Skeletal muscle cell (primary cell): Measurements from ENCODE around the gene EBI3.
A peak's percentile ranks its signal among the peaks of the same experiment; 100 is the strongest.
"Not testable (repeated sequence)": the region's sequence is repeated elsewhere in the genome, so short reads cannot be mapped to it uniquely, and the experiment has no call there.

Experiments
- DNase-seq: peaks from one replicate; pipeline ENCODE4 v3.0.0-alpha.2; 2010; ENCODE audit warnings: low read depth
- H3K4me3 ChIP-seq: 2 replicates; pipeline ENCODE4 v1.5.1; 2011; ENCODE audit warnings: low read depth, mild to moderate bottlenecking, control low read depth, low read length, moderate library complexity

Gene EBI3

DNA sequence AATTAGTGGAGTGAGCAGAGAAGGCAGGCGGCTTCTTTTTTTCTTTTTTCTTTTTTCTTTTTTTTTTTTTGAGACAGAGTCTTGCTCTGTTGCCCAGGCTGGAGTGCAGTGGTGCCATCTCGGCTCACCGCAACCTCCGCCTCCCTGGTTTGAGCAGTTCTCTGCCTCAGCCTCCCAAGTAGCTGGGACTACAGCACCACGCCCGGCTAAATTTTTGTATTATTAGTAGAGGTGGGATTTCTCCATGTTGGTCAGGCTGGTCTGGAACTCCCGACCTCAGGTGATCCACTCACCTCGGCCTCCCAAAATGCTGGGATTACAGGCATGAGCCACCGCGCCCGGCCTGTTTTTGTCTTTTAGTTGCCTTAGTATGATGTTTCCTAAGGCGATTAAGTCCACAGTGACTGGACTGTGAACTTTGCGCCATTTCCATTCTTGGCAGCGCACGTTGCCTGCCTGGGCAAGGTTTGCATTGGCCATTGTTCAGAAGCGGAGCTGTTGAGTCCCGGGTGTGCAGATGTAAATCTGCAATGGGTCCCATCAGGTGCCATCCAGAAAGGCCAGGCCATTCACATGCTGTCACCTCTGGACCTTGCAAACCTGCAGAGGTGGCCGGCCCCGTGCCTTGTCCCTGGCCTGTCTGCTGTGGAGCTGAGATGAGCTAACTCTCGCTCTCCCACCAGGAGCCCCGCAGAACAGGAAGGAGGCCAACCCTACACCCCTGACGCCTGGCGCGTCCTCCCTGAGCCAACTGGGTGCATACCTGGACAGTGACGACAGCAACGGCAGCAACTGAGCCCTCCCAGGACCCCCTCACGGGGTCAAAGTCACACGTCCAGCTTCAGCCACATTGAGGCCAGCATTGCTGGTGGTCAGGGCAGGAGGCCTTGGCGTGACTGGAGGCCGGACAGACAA lies 38.8 kb downstream of the EBI3 start:
- DNase-seq = no peak
- no peak overlapping the region for H3K4me3 ChIP-seq

DNA sequence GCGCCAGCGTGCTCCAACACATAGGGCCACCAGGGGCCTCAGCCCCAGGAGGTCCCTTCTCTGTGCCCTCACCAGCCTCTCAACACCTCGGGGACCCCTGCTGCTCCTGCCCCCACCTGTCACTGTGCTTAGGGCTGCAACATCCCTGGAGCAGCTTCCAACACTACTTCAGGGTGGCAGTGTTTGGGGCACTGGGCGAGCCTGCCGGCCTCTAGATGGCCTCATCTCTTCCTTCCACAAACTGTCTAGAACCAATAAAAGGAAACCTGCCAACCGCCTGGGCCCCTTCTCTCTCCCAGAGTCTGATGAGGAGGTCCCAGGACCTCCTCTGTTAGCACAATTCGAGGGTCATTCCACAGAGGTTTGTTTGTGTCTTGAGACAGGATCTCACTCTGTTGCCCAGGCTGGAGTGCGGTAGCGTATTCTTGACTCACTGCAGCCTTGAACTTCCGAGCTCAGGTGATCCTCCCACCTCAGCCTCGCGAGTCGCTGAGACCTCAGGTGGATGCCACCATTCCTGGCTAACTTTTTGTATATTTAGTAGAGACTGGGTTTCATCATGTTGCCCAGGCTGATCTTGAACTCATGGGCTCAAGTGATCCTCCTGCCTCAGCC lies 39.6 kb downstream of the EBI3 start:
- no peak for DNase-seq
- H3K4me3 ChIP-seq = no peak overlapping the region

DNA sequence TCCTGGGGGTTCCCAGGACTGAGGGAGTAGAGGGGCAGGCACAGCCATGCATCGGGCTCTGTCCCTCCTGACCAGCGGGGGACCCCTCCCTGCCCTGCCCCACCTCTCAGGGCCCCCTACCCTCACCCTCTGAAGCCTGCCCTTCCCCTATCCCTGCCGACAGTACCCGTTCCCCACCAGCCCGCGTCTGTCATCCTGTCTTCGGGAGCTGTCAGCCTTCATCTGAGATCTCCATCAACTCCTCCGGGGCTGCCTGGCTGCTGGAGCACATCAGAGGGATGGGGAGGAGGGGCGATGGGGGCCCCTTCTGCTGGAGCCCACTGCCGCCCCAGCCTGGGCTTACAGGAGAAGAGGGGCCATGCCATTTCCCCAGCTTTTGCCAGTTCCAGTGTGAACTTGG lies 43.6 kb downstream of the EBI3 start:
- no peak for DNase-seq
- H3K4me3 ChIP-seq = no peak overlapping the region

DNA sequence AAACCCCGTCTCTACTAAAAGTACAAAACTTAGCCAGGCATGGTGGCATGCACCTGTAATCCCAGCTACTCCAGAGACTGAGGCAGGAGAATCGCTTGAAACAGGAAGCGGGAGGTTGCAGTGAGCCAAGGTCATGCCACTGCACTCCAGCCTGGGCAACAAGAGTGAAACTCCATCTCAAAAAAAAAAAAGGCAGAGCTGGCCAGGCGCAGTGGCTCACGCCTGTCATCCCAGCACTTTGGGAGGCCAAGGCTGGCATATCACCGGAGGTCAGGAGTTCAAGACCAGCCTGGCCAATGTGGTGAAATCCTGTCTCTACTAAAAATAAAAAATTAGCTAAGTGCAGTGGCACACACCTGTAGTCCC lies 45.0 kb downstream of the EBI3 start:
- not testable (repeated sequence) for DNase-seq

DNA sequence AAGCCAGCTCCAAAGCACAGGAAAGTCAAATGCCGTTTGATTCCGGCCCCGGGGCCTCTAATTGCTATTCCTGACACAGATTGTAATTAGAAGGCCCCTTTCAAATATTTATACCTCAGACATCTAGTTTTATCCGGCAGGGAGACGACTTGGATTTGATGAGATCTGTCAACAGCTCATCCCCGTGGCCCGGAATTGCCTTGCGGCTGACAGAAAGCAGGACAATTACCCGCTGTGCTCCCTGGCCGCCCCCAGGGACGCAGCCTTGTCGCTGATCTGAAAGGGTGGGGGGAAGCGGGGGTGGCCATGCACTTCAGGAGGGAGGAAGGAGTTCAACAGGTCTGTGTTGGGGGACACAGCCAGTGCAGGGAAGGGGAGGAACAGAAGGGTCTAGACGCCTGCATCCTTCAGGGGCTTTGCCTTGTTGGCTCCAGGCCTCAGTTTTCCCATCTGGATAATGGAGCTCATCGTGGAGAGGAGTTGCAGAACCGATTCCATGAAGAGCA lies 47.9 kb downstream of the EBI3 start:
- DNase-seq = no peak
- H3K4me3 ChIP-seq = no peak overlapping the region

More for the DNA sequence above, 45.0 kb downstream of the EBI3 start:
- H3K4me3 ChIP-seq = not testable (repeated sequence)

DNA sequence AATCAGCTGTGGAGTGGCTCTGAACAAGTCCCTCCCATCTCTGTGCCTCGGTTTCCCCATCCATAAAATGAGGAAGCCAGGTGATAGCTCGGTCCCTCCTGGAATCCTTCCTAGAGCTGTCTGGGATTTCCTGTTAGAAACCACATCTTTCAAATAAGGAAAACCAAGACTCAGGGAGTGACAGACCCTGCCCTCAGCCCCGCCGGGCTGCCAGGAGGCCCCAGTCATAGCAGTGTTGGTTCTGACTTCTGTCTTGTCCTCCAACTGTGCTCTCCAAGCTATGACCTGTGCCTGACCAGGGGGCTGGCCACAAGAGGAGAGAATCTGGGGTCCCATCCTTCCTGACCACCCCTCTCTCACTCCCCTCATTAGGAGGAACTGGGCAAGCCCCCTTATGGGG lies 48.7 kb downstream of the EBI3 start:
- no peak overlapping the region for H3K4me3 ChIP-seq

DNA sequence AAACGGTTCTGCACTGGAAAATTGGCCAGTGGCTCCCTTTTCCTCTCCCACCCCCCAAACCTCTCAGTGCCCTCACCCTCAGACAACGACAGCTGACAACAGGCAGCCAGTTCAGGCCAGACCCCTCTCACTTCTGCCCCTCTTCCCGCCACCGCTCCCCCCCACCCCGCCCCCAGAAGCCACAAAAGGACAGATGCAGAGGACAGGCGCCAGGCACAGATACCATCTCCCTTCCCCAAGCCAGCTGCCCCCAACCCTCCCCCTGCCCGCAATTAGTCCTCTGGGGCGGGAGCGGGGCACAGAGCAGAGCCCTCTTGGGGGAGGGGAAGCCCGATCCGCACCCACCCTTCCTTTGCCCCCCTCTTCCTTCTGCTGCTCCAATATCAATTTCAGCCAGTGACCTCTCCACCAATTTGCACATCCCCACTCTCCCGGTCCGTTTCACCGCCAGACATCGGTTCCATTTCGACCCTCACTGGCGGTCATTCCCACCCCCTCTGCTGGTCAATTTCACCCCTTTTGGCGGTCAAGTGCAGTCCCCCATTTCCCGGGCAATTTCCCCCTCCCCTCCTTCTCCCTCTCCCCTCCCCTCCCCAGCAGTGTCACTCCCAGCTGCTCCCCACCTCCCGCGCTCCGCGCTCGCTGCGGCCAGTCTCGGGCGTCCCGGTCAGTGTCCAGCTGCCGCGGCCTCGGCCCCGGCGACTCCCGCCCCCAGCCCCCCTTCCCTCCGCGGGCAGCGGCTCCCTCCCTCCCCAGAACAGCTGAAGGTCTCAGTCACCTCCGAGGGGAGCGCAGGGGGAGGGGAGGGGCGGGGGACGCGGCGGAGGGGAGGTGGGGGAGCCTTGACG lies 49.3 kb downstream of the EBI3 start, which contains the start of gene SHD:
Gene SHD, plus strand, starts transcription at position 848 of the 848 bp plus-strand sequence. CDS start 798 bp downstream, outside the sequence.
- DNase-seq = peak; percentile 27

More for the DNA sequence above, 48.7 kb downstream of the EBI3 start:
- no peak for DNase-seq

DNA sequence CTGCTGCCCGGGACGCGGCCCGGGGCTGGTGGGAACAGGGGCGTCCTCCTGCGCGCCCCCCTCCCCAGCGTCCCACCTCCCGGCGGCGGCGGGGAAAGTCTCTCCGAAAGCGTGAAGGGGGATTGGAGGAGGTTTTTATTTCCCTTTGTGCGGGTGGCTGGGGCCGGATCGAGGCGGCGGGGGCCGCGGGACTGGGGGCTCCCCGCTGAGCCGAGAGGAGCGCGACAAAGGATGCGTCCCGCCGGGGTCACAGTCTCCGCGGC lies 49.9 kb downstream of the EBI3 start:
- DNase-seq = no peak
- H3K4me3 ChIP-seq = peak overlapping the region; percentile 56

More for the DNA sequence above, 49.3 kb downstream of the EBI3 start, which contains the start of gene SHD:
- H3K4me3 ChIP-seq = peak within 1 kb of the TSS; percentile 56

DNA sequence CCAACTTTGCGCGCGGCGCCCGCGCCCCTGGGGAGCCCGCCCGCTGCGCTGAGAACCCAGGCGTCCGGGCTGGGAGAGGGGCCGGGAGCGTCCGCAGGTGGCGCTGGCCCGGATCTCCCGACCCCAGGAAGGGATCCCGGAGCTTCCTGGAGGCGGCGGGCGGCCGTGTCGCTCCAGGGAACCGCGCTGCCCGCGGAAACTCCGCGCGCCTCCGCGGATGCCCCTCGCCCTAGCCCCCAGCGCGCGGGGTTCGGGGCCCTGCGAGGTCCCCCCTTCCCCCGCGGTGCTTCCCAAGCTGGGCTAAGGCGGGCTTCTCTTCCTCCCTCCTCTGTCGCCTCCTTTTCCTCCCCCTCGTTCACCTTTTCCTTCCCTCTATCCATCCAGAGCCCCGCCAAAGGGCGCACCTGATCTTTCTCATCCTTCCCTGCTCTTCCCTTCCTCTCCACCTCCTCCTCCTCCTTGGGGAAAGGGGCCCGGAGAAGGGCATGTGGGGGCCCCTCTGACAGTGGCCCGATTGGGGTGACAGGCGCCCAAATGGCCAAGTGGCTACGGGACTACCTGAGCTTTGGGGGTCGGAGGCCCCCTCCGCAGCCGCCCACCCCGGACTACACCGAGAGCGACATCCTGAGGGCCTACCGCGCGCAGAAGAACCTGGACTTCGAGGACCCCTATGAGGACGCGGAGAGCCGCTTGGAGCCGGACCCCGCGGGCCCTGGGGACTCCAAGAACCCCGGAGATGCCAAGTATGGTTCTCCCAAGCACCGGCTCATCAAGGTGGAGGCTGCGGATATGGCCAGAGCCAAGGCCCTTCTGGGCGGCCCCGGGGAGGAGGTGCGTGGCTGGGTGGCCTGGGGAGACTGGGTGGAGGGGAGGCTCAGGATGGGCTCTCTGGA lies 50.5 kb downstream of the EBI3 start:
- peak overlapping the region; percentile 56 for H3K4me3 ChIP-seq
- no peak for DNase-seq

DNA sequence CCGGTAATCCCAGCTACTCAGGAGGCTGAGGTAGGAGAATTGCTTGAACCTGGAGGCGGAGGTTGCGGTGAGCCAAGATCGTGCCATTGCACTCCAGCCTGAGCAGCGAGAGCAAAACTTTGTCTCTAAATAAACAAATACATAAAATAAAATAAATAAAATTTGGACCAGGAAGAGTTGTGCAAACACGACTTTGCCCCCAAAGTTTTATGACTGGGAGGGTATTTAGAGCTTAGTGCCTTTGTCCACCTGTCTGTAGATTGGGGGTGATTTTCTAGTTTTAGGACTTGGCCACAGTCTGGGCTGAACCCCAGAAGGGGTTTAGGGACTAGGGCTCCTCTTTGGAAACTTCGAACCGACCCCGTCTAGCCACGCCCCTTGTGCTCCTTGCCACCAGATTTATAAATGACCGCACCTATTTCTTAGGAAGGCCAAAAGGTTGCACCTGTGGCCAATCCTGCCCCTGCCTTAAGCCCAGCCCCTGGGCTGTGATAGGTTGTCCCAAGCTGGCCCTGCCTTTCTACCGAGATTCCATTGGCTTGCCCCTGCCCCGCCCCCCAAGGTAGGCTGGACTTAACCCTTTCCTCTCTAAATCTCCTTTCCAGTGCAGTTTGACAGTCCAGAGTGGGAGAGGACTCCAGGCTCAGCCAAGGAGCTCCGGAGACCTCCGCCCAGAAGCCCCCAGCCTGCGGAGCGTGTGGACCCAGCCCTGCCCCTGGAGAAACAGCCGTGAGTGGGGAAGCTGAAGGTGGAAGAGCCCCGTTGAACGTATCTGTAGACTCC lies 55.0 kb downstream of the EBI3 start:
- DNase-seq = no peak
- H3K4me3 ChIP-seq = no peak overlapping the region

DNA sequence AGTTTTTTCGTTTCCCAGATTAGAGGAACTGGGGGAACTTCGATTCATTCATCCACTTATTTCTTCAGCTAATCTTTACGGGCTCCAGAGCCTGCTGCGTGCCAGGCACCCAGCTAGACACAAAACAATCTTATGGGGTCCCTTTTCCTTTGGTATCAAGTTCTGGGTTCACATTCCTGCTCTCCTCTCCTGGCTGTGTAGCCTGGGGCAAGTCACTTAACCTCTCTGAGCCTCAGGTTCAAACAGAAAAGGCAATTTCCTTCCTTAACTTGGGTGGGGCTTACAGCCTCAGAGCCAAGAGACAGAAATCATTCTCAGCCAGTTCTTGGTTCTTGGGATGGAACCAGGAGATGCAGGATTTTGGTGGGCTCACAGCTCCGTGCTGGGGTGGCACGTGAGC lies 55.7 kb downstream of the EBI3 start:
- no peak overlapping the region for H3K4me3 ChIP-seq
- no peak for DNase-seq

DNA sequence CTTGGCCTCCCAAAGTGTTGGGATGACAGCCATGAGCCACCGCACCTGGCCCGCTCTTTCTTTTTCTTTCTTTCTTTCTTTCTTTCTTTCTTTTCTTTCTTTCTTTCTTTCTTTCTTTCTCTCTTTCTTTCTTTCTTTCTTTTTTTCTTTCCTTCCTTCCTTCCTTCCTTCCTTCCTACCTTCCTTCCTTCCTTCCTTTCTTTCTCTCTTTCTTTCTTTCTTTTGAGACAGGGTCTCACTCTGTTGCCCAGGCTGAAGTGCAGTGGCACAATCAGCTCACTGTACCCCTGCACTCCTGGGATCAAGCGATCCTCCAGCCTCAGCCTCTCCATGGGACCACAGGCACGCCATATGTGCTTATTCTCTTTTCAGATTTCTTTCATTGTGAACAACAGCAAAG lies 56.8 kb downstream of the EBI3 start:
- not testable (repeated sequence) for H3K4me3 ChIP-seq, DNase-seq
